Measurements from ENCODE around the gene ARHGAP4. TPM values are rescaled to one million over a fixed set of nuclear protein-coding genes. Genes with fewer than 3 reads are reported as not detected.

Gene ARHGAP4
- total RNA-seq, 2 experiments from 2014 or later: 456 to 463 TPM

DNA sequence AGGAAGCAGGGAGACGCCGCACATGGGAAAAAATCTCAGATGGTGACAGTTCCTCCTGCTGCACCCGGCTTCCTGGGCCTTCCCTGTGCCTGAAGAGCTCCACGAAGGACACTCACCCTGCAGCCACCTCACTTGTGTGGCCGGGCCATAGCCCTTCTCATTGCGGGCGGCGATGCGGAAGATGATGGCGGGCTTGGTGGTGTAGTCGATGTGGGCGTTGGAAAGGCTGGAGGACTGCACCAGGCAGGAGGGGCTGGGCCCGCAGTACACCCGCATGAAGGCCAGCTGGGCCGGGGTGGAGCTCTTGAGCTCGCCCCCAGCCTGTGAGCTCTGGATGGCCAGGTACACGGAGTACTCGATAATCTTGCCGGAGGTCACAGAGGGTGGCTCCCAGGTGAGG, 24.1 kb upstream of the ARHGAP4 start:
- H3K27me3 Mint-ChIP-seq: no peaks in the 10 kb centered on the region
- H3K9me3 ChIP-seq (ENCODE audit: control insufficient read depth in 1 of 2, insufficient read depth in 1 of 2, low read length in 2 of 2): no peaks in the 10 kb centered on the region
- peaks cover 15% of the 10 kb centered on the region for H3K4me1 Mint-ChIP-seq (ENCODE audit: low read depth)
- peaks cover 30% of the 10 kb centered on the region for H3K4me1 ChIP-seq (ENCODE audit: insufficient read depth, low read length)
- DNase-seq (no peak), ATAC-seq (ENCODE audit: poor library complexity) (no peak)
- H3K27ac ChIP-seq (ENCODE audit: low read depth in 1 of 2, low read length in 2 of 2): no peak overlapping the region
- TF ChIP-seq, protein P1, sequence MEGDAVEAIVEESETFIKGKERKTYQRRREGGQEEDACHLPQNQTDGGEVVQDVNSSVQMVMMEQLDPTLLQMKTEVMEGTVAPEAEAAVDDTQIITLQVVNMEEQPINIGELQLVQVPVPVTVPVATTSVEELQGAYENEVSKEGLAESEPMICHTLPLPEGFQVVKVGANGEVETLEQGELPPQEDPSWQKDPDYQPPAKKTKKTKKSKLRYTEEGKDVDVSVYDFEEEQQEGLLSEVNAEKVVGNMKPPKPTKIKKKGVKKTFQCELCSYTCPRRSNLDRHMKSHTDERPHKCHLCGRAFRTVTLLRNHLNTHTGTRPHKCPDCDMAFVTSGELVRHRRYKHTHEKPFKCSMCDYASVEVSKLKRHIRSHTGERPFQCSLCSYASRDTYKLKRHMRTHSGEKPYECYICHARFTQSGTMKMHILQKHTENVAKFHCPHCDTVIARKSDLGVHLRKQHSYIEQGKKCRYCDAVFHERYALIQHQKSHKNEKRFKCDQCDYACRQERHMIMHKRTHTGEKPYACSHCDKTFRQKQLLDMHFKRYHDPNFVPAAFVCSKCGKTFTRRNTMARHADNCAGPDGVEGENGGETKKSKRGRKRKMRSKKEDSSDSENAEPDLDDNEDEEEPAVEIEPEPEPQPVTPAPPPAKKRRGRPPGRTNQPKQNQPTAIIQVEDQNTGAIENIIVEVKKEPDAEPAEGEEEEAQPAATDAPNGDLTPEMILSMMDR (IDR thresholded peaks at IDR 0.05): no peak
- peaks cover 61% of the 10 kb centered on the region for H3K36me3 ChIP-seq (ENCODE audit: insufficient read depth, low read length)
- no peak overlapping the region for H3K27ac Mint-ChIP-seq
- intact Hi-C loops (cut with DNase I, micrococcal nuclease): loop anchor here in 1 of 2 experiments (5.0 kb wide), 1 partner anchor 263 kb away; the partner anchor contains the start of gene SLC6A8
- ChIA-PET CTCF (interaction anchor here (0.6 to 1.8 kb wide), 2 partner anchors 27 to 39 kb away, joined by 3 to 4 read pairs; no protein-coding TSS in a partner anchor), POLR2A (interaction anchor here (0.7 to 10.3 kb wide), 3 partner anchors 10 to 24 kb away, joined by 3 to 196 read pairs (median 5); partner anchors contain the start of gene ARHGAP4)
- H3K4me3 ChIP-seq (ENCODE audit: low read length): no peak overlapping the region
- no peaks in the 10 kb centered on the region for H3K27me3 ChIP-seq (ENCODE audit: control insufficient read depth in 1 of 2, insufficient read depth in 2 of 2, low read length in 2 of 2)
- no peak overlapping the region for H3K4me3 Mint-ChIP-seq
- H3K36me3 Mint-ChIP-seq (ENCODE audit: low read depth): peaks cover 40% of the 10 kb centered on the region
- H3K9me3 Mint-ChIP-seq: no peaks in the 10 kb centered on the region

DNA sequence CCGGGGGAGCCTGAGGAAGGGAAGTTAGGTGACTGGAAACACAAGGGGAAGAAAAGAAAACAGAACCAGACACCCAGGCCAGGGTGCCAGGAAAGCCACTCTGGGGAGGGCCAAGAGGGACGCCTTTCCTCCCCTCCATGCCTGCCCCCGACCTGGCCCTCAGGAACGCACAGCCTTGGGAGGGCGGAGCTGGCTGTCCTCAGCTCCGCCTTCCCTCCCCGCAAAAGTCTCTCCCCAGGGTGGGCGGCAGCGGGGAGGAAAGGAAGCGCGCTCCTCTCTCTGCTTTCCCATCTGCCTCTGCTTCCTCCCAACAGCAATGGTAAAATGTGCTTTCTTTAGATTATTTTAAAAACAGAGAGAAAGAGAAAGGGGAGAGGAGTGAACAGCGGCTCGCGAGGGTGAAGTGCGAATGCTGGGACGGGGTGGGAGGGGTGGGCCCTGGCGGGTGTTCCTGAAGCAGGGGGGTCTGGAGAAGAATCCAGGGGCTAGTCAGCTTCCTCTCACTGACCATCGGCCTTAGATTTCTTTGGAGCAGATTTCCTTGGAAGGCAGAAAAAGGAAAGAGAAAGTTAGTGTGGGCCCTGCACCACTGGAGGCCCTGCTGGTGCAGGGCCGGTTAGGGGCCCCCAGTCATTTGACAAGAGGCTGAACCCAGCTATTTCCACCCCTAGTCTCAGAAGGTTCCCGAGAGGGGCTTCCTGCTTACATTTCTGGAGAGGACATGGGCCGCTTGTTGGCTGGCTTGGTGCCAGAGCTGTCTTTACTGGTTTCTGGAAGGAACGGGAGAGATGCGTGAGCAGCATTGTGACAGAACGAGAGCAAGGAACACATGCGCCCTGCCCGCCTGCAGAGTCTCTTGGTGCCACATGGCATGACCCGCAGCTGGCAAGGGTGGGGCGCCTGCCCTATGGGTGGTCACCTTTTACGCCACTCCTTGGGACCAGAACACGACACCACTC, 23.1 kb upstream of the ARHGAP4 start:
- Histone ChIP-seq H3K27me3 (ENCODE audit: control insufficient read depth in 1 of 2, insufficient read depth in 2 of 2, low read length in 2 of 2) (no peaks in the 10 kb centered on the region), H3K27ac (ENCODE audit: low read depth in 1 of 2, low read length in 2 of 2) (no peak overlapping the region), H3K36me3 (ENCODE audit: insufficient read depth, low read length) (peaks cover 51% of the 10 kb centered on the region), H3K9me3 (ENCODE audit: control insufficient read depth in 1 of 2, insufficient read depth in 1 of 2, low read length in 2 of 2) (no peaks in the 10 kb centered on the region), H3K4me3 (ENCODE audit: low read length) (no peak overlapping the region), H3K4me1 (ENCODE audit: insufficient read depth, low read length) (peaks cover 40% of the 10 kb centered on the region)
- Mint-ChIP-seq H3K36me3 (ENCODE audit: low read depth) (peaks cover 36% of the 10 kb centered on the region), H3K27ac (no peak overlapping the region), H3K4me3 (no peak overlapping the region), H3K9me3 (no peaks in the 10 kb centered on the region), H3K27me3 (no peaks in the 10 kb centered on the region), H3K4me1 (ENCODE audit: low read depth) (peaks cover 15% of the 10 kb centered on the region)
- CTCF ChIA-PET: interaction anchor here (0.6 to 3.8 kb wide), 2 partner anchors 23 to 38 kb away, joined by 3 to 101 read pairs; partner anchors contain the start of gene ARHGAP4
- ATAC-seq (ENCODE audit: poor library complexity): no peak
- TF ChIP-seq, protein P1 (IDR thresholded peaks at IDR 0.05): no peak
- intact Hi-C loops (cut with DNase I, micrococcal nuclease): loop anchor here (5.0 to 10.0 kb wide), 2 partner anchors 992 to 994 kb away; no protein-coding TSS in a partner anchor
- DNase-seq: peak in 1 of 14 experiments; percentile 25
- POLR2A ChIA-PET: interaction anchor here (1.1 to 10.3 kb wide), 3 partner anchors 20 to 158 kb away, joined by 3 to 196 read pairs (median 5); partner anchors contain the start of gene ARHGAP4

DNA sequence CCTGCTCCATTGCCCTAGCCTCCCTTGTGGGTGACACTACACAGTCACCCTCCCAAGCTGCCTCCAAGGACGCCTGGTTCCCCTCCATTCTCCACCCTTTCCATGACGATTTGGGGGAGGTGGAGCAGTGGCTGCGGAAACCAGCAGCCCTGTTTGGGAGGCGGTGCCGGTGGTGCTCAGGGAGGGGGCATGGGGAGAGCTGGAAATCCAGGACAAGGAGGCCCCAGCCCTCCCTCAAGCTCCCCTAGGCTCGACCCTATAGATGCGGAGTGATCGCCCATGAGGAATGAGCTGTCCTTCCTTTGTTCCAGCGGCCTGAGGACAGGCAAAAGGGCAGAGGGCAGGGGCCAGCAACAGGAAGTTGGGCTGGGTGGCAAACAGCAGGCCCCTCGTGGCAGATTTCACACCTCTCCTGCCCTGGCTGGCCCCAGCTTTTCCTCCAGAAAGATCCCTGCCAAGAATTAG, 22.0 kb upstream of the ARHGAP4 start:
- no peak for ATAC-seq (ENCODE audit: poor library complexity)
- no peak for DNase-seq
- Histone ChIP-seq H3K27ac (ENCODE audit: low read depth in 1 of 2, low read length in 2 of 2) (no peak overlapping the region), H3K27me3 (ENCODE audit: control insufficient read depth in 1 of 2, insufficient read depth in 2 of 2, low read length in 2 of 2) (no peaks in the 10 kb centered on the region), H3K4me3 (ENCODE audit: low read length) (no peak overlapping the region), H3K36me3 (ENCODE audit: insufficient read depth, low read length) (peaks cover 43% of the 10 kb centered on the region), H3K9me3 (ENCODE audit: control insufficient read depth in 1 of 2, insufficient read depth in 1 of 2, low read length in 2 of 2) (no peaks in the 10 kb centered on the region), H3K4me1 (ENCODE audit: insufficient read depth, low read length) (peaks cover 43% of the 10 kb centered on the region)
- H3K27me3 Mint-ChIP-seq: no peaks in the 10 kb centered on the region
- H3K4me1 Mint-ChIP-seq (ENCODE audit: low read depth): peaks cover 10% of the 10 kb centered on the region
- no peak overlapping the region for H3K4me3 Mint-ChIP-seq
- intact Hi-C loops (cut with DNase I, micrococcal nuclease): loop anchor here (5.0 to 10.0 kb wide), 2 partner anchors 991 to 993 kb away; no protein-coding TSS in a partner anchor
- TF ChIP-seq, protein P1 (IDR thresholded peaks at IDR 0.05): no peak
- no peaks in the 10 kb centered on the region for H3K9me3 Mint-ChIP-seq
- peaks cover 29% of the 10 kb centered on the region for H3K36me3 Mint-ChIP-seq (ENCODE audit: low read depth)
- POLR2A ChIA-PET: interaction anchor here (1.2 to 10.3 kb wide), 2 partner anchors 22 to 23 kb away, joined by 6 to 196 read pairs; partner anchors contain the start of genes ARHGAP4 and HCFC1
- CTCF ChIA-PET: interaction anchor here (3.8 kb wide), 1 partner anchor 22 kb away, joined by 101 read pairs; the partner anchor contains the start of gene ARHGAP4
- H3K27ac Mint-ChIP-seq: no peak overlapping the region

Measured in CD4-positive, alpha-beta T cell (primary cell).